HG03159 (cell line): ENCODE results near the gene USP24.
"Not testable (repeated sequence)": the region's sequence is repeated elsewhere in the genome, so short reads cannot be mapped to it uniquely, and the experiment has no call there.

Experiments
- ATAC-seq: cut with Tn5 transposase; IDR thresholded peaks from one replicate; pipeline ENCODE4 v1.9.1; 2021; ENCODE audit warnings: mild to moderate bottlenecking, moderate library complexity; ENCODE audit not compliant: unreplicated experiment

The USP24 gene

GRCh38 chr1:55230659-55231058 lies 15.5 kb upstream of the USP24 start:
- ATAC-seq: no peak

DNA sequence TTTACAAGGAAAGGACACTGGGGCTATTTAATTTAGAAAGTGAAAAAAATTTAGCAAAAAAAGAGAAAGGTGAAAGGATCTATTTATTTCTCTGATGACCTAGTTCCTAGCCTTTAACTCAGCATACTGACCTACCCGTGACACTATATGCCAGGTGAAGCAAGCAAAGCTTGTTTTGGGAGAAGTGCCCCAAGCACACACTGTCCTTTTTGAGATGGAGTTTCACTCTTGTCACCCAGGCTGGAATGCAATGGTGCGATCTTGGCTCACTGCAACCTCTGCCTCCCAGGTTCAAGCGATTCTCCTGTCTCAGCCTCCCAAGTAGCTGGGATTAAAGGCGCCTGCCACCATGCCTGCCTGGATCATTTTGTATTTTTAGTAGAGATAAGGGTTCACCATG lies 14.6 kb upstream of the USP24 start:
- ATAC-seq: not testable (repeated sequence)

DNA sequence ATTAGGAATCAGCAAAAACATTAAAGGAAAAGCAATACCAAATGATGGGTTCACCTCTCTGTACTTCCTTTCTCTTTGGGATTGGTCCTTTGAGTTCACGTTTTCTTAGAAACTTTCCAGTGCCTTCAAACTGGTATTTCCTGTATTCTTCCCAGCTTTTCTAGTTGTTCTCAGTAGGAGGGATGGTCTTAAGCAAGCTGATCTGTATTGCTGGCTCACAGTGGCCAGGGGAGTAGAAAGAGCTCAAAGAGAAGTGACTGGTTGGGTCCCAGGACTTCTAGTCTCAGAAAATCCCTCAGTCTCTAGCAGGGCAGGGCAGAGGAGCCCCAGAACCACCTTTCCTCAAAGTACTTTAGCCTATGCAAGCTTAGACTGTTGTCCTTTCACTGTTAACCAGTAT lies 10.1 kb upstream of the USP24 start:
- no peak for ATAC-seq

GRCh38 chr1:55224729-55225128 lies 9.6 kb upstream of the USP24 start:
- ATAC-seq: no peak

GRCh38 chr1:55222152-55222551 lies 7.0 kb upstream of the USP24 start:
- no peak for ATAC-seq

DNA sequence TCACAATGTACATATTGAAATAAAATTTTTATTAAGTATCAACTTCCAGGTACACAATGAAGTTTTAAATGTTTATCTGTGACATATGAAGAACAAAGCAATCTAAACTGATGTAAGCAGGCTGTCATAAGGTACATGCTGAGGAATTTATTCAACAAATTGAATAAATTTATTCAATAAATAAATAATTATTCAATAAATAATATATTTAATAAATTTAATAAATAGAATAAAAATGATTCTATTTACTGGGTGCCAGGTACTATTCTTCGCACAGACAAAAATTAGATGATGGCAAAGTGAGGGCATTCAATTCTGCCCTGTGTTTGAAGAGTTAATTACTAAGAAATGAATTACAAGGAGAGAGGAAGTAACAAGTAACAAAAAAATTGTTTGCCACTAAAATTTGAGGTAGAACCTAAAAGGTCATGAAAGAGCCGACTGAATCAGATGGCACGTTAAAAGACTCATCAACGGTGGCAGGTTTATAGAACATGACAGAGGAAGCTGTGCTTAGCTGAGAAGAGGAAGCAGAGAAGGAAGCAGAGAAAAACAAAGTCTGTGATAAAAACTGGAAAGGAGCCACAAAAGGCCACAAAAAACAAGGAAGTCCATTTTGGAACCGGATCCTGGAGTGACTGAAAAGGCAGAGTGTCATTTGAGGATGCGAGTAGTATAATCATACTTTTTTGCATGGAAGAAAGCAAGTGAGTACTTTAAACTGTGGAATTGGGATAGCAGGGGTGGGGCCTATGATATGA lies 2.2 kb upstream of the USP24 start:
- no peak for ATAC-seq

- no peak for ATAC-seq
Measured at GRCh38 chr1:55216096-55216495, 932 bp upstream of the USP24 start.

GRCh38 chr1:55214934-55215193 lies 300 bp downstream of the USP24 start:
- ATAC-seq: peak; percentile 15

DNA sequence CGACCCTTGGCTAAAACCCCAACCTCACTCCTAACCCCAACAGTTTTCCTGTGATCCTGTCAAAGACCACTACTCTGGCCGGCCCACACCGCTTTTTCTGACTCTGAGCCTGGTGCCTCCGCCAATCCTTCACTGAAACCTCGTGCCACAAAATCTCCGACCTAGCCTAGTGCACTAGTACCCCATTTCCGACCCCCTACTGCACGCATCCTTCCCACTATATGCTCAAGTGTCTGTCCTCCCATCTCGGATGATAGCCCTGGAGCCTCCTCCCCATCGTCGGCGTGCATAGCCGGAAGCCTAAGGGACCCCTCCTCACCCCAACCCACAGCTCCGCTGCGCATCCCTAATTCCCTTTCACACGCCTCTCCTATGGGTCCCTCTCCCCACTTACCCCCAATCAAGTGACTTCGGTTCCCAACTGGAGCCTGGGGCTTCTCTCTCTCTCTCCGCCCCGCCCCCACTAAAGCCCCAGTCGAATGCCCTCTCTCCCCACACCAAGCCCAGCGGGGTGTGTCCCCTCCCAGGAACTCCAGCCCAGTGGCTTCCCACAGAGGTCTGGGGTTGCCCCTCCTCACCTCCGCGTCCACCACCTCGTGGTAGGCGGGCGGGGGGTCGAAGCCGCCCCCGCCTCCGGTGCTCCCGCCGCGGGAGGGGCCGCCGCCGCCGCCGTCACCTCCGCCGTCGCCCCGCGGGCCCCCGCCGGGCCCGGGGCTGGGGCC lies 791 bp downstream of the USP24 start:
- peak; percentile 14 for ATAC-seq

DNA sequence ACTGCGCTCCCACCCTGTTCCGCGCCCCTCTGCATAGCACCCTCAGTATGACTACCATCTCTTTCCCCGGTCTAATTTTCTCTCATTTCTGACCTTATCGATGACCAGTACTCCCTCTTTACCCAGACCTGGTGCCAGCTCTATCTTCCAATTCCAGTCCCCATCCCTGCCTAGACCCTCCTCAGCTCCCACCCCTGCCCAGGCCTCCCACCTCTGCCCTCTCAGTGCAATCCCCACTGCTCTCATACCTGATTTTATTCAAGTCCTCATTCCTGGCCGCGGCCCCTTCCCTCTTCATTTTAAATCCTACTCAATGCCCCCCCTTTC lies 1.3 kb downstream of the USP24 start:
- no peak for ATAC-seq

DNA sequence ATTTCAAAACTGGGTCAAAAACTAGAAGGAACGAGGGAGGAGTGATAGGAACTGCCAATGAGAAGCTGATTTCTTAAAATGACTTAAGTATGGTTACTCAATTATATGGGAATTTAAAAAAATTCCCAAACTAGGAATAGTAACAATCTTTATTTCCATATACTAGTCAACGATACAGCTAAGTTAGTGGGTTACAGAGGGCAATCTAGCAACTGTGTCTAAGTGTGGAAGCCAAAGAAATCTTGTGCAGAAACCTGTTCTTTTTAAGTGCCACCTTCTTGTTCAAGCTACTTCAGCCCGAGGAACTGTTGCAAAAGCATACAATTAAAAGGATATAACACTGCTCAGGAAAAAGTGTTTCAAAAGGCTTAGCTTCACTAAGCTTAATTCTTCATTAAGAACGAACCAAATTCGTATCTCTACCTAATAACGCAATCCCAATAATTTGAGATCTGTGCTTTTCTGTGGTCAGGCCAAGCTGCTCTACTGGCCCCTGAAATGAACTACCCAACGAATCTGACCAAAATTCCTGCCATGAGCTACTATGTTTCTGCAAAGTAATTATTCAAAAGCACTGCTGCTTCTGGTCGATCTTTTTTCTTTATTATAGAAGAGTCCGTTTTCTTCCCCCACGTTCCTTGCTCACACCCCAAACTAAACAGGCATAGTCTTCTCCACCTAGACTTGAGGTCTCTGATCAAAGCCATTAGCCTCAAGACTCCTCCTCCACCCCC lies 1.8 kb downstream of the USP24 start:
- ATAC-seq: no peak

DNA sequence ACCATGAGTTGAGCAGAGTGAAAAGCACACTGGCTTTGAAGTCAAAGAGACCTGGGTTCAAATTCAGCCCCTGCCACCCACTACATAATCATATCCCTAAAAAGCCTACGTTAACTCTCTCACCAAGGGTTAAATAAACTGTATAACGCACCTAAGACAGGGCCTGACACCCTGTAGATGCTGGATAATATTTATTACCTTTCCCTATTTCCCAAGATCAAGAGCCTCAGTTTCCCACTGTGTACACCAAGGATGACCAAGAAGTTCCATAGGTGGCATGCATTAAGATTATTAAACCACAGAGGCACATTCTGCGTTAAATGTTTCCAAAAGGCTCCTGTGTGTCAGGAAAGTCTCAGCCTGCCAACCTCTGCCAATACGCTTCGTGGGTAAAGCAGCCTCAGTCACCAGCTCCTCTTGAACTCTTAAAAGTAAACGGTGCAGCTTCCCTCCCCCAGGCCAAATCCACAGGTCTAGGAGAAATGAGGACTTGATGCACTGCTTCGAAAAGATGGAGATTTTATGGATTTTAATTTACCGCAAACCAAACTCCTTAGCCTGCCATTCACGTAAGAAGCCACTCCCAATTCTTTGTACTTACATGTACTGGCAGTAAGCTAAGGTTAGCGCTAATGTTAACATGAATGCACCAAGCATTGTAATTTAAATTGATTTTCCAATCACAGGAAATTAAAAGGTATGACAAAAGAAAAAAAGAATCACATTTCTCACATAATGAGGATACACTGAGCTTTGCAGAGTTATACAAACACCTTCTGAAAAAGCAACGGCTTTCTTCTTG lies 2.6 kb downstream of the USP24 start:
- no peak for ATAC-seq

DNA sequence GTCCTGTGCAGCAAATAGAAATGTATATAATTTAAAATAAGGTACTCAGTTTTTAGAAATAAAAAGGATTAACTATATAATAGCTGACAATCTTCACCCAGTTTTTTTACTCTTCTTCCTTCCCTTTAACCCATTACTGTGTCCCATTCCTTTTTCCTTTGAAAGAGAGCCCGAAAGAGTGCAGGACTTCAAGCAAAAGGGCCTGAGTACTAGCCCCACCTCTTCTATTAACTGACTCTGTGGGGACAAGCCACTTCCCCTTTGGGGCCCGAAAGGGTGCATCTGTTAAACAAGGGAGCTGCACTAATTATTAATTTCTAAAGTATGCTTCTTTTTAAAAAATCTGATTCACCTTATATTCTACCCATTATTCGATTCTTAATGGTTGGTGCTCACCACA lies 3.3 kb downstream of the USP24 start:
- peak; percentile 27 for ATAC-seq

DNA sequence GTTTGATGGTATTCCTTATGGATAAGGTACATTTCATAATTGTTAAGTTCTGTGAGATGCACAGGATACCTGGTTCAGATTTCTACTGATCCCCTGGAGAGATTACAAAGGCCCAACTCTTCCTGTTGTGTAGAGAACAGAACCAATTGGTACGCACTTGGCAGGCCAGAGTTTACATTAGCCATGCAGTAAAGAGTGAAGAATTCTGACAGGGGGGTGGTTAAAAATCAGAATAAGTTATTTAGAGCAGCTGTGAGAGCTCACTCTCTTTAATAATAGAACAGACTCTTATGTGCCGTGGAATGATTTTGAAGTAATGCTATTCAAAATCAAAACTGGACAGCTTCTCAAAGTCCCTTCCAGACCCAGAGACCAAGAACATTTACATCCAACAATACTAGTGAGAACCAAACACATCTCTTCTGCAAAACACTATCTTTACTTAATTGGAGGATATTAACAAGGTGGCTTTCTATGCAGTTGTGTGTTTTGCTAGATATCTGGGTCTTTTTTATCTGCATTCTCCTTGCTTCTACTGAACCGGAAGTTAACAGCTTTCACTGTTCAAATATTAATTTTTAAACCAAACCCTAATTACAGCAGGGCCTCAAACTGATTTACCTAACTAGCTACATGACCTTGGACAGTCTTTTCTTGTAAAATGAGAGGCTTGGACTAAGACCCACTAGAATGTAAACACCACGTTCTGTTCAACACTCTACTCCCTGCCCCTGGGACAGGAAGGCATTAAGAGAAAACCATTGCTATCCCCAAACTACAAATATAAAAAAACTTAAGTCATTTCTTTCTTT lies 4.0 kb downstream of the USP24 start:
- peak; percentile 35 for ATAC-seq

GRCh38 chr1:55209247-55209646 lies 5.9 kb downstream of the USP24 start:
- ATAC-seq: no peak

GRCh38 chr1:55206210-55206609 lies 9.0 kb downstream of the USP24 start:
- ATAC-seq: no peak

- ATAC-seq: peak; percentile 80
Measured at GRCh38 chr1:55204997-55205396, 10.2 kb downstream of the USP24 start.

- ATAC-seq: no peak
Measured at GRCh38 chr1:55203064-55203463, 12.1 kb downstream of the USP24 start.

- ATAC-seq: no peak
Measured at GRCh38 chr1:55200667-55201066, 14.5 kb downstream of the USP24 start.

GRCh38 chr1:55199735-55200134 lies 15.4 kb downstream of the USP24 start:
- not testable (repeated sequence) for ATAC-seq

DNA sequence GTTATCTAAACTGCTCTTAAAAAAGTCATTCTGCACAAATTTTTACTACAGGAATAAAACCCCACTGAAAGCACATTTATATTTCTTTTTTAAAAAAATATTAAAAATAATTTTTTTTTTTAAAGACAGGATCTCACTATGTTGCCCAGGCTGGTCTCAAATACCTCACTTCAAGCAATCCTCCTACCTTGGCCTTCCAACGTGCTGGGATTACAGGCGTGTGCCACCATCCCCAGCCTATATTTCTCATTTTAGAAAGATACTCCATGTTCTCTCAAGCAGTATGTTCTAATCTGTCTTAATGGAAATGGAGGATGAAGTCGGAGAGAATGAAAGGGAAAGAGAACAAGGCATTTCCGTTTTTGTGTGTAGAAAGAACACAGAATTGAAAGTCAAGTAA lies 17.1 kb downstream of the USP24 start:
- ATAC-seq: no peak
